Left ventricle myocardium inferior (tissue), 1 donor: ENCODE data around the gene GTSE1. TPM values are rescaled to one million over a fixed set of nuclear protein-coding genes. Genes with fewer than 3 reads are reported as not detected.

Experiments
- DNase-seq: peaks from one replicate; pipeline ENCODE4 v3.0.0-alpha.2; 2020
- H3K27ac ChIP-seq: fragments of 200-600 bp; replicated peaks from 2 replicates; pipeline ENCODE4 v1.8.0; 2021
- H3K27me3 ChIP-seq: fragments of 200-600 bp; 2 replicates; pipeline ENCODE4 v1.8.0; 2021; ENCODE audit warnings: low read depth
- H3K36me3 ChIP-seq: fragments of 200-600 bp; 2 replicates; pipeline ENCODE4 v1.8.0; 2021
- H3K4me1 ChIP-seq: fragments of 200-600 bp; 2 replicates; pipeline ENCODE4 v1.8.0; 2021
- H3K4me3 ChIP-seq: fragments of 200-600 bp; 2 replicates; pipeline ENCODE4 v1.8.0; 2021; ENCODE audit warnings: mild to moderate bottlenecking, moderate library complexity
- H3K9me3 ChIP-seq: fragments of 200-600 bp; replicated peaks from 2 replicates; pipeline ENCODE4 v1.8.0; 2021
- intact Hi-C: fragments of 100-400 bp; cut with micrococcal nuclease; formaldehyde crosslinking; loops from one replicate; pipeline ENCODE4 v1.11.0; 2022
- total RNA-seq: library from RNA; stranded (reverse); fragmentation: NEBNext Ultra II Directional; extraction: Animal tissue kit (Norgen Biotek cat#: 25700); gene quantifications from one replicate; pipeline ENCODE4 v1.2.1, GENCODE V29; 2021
- TF ChIP-seq, protein P1 (sequence below): fragments of 200-600 bp; IDR thresholded peaks from 2 replicates; pipeline ENCODE4 v1.8.0; 2021; ENCODE audit warnings: antibody characterized with exemption, mild to moderate bottlenecking, borderline replicate concordance
- donor health status: DM: no; HTN: yes; CAD: no; lungs with severe emphysema.

GTSE1 gene
- total RNA-seq, 1 donor from 2014 or later, result 0.25 TPM

DNA sequence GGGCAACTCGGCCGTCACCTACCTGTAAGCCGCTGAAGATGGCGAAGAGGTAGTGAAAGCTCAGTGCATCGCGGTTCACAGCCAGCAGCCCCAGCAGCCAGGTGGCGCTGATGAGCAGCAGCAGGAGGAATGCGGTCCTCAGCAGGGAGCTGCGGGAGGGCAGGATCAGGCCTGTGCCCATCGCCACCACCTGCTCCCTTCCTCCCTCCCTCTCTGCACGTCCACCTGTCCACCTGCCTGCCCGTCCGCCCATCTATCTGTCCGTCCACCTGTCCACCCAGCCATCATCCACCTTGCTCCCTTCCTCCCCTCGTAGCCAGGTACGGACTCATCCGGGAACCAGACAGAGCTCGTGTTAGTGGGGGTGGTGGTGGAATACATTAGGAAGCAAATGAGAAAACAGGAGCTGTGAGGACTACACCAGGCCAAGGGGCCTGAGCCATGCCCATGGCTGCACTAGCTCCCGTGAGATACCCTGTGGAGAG is 71.1 kb downstream of the GTSE1 start:
- Histone ChIP-seq H3K27me3 (peaks cover 30% of the 10 kb centered on the region), H3K9me3 (no peaks in the 10 kb centered on the region), H3K36me3 (no peaks in the 10 kb centered on the region), H3K4me3 (no peak overlapping the region), H3K27ac (no peak overlapping the region), H3K4me1 (no peaks in the 10 kb centered on the region)
- TF ChIP-seq, protein P1, sequence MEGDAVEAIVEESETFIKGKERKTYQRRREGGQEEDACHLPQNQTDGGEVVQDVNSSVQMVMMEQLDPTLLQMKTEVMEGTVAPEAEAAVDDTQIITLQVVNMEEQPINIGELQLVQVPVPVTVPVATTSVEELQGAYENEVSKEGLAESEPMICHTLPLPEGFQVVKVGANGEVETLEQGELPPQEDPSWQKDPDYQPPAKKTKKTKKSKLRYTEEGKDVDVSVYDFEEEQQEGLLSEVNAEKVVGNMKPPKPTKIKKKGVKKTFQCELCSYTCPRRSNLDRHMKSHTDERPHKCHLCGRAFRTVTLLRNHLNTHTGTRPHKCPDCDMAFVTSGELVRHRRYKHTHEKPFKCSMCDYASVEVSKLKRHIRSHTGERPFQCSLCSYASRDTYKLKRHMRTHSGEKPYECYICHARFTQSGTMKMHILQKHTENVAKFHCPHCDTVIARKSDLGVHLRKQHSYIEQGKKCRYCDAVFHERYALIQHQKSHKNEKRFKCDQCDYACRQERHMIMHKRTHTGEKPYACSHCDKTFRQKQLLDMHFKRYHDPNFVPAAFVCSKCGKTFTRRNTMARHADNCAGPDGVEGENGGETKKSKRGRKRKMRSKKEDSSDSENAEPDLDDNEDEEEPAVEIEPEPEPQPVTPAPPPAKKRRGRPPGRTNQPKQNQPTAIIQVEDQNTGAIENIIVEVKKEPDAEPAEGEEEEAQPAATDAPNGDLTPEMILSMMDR, result peak; percentile 87
- DNase-seq, result peak; percentile 50
- intact Hi-C loops, result loop anchor here (10.0 kb wide), 1 partner anchor 177 kb away; no protein-coding TSS in a partner anchor

DNA sequence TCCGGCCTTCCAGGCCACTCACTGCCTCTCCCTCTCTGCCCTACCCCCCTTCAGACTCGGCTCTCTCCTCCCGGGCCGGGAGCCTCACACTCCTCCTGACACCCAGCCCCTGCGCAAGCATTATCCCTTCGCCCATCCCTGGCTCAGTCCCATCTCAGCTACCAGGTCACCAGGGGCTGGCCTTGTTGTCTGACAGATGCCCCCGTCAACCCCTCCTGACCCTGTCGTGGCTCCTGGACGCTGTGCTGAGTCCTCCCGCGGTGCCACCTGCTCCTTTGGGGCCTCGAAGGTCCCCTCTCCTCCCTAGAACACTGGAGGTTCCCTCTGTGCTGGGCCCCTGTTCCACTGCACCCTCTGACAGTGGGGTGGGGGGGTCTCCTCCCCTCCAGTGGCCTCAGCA is 71.8 kb downstream of the GTSE1 start:
- Histone ChIP-seq H3K36me3 (no peaks in the 10 kb centered on the region), H3K27me3 (peaks cover 30% of the 10 kb centered on the region), H3K4me3 (no peak overlapping the region), H3K4me1 (no peaks in the 10 kb centered on the region), H3K9me3 (no peaks in the 10 kb centered on the region), H3K27ac (no peak overlapping the region)
- DNase-seq, result no peak
- intact Hi-C loops, result loop anchor here (10.0 kb wide), 1 partner anchor 176 kb away; no protein-coding TSS in a partner anchor
- TF ChIP-seq, protein P1, result no peak

DNA sequence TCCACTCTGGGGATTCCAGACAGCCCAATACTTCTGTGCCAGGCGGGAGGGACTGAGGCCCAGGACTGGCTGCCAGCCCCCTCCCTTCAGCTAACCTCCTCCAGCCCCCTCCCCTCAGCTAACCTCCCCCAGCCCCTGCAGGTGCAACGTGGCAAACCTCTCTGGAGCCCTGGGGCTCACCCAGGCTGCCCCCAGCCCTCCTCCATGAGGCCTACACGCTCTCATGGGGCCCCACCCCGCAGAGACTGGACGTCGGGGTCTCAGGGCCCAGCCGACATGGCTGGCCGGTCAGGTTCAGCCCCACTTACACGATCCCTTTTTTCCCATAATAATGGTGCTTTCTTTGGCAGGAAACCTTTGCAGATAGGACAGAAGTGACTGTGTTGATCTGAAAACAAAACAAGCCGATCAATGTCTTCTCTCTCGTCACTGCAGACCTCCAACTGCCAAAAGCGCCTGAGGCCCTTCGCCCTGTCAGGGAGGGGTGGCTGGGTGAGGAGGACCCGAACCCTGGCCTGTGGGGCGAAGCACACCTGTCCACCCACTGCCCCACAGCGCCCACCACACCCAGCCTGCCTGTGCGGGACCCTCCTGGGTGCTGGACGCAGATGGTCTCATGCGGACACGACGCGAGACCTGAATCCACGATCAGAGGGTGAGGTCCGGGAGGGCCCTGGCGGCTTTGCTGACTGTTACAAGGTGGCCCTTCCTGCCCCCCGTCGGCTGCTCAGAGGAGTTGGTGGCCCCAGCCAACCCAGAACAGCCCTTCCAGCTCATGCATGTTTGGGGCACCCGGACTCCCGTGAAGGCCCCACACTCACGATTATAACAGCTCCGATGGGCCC is 72.4 kb downstream of the GTSE1 start:
- intact Hi-C loops, result loop anchor here (10.0 kb wide), 1 partner anchor 176 kb away; no protein-coding TSS in a partner anchor
- Histone ChIP-seq H3K27ac (no peak overlapping the region), H3K27me3 (peaks cover 30% of the 10 kb centered on the region), H3K4me3 (no peak overlapping the region), H3K36me3 (no peaks in the 10 kb centered on the region), H3K9me3 (no peaks in the 10 kb centered on the region), H3K4me1 (no peaks in the 10 kb centered on the region)
- TF ChIP-seq, protein P1, result no peak
- no peak for DNase-seq

DNA sequence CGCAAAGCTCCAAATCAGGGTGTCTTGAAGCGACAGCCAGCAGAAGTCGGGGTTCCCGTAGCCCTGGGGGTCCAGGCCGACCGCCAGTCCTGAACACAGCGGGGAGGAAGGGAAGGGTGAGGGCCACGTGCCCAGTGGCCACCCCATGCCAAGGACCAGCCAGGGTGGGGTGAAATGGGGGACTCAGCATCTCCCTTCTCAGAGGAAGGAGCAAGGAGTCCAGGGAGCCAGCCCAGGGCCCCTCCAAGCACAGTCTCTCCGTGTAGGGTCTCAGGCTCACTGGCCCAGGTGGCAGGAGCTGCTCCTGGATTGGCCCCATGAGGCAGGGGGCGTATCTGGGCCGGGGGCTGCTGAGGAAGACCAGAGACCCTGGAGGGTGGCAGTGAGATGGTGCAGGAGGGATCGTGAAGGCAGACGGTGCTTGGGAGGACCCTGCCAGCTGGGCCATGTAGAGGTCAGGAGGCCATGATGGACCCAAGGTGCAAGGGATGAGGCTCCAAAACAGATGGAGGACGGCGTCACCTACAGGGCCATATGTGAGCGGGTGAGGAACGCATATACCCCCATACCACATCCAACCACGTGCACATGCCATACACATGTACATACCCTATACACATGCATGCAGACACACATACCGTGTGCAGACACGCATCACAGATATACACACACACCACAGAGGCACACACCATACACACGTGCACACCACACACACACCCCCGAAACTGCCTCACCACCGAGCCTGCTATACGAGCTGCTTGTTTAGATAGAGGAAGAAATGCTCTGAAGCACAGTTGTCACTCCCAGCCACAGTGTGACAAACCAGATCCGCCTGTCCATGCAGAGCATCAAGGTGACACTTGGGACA is 73.3 kb downstream of the GTSE1 start:
- Histone ChIP-seq H3K9me3 (no peaks in the 10 kb centered on the region), H3K4me3 (no peak overlapping the region), H3K27ac (no peak overlapping the region), H3K36me3 (no peaks in the 10 kb centered on the region), H3K27me3 (peaks cover 23% of the 10 kb centered on the region), H3K4me1 (no peaks in the 10 kb centered on the region)
- intact Hi-C loops, result loop anchor here (10.0 kb wide), 1 partner anchor 175 kb away; no protein-coding TSS in a partner anchor
- no peak for DNase-seq
- TF ChIP-seq, protein P1, result no peak

DNA sequence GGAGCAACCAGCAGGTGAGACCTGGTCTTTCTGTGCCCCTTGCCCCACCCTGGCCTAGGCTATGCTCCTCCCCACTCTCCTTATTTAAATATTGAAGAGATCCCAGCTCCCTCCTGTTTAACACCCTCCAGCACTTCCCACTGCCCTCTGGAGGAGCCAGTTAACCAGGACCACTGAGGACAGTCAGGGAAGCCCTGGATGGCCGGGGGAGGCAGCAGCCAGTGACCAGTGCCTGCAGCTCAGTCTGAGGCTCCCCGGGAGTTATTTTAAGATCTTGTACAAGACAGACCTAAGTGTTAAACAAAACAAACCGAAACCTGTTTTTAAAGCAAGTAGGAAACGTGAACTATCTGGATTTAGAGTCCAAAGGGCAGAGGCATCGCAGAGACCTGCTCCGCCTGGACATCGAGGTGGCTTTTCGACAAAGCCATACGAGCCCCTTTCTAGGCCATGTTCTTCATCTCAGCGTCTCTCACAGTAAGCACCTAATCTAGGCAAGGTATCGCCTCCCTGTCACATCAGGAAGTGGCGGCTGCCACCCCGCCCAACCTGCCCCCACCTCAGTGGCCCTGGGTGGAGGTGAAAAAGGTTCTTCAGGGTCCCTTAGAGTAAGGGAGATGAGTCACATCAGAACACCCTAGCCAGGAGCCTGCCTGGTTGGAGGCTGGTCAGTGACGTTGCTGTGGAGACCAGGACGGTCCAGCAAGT is 74.1 kb downstream of the GTSE1 start:
- no peak overlapping the region for H3K4me3 ChIP-seq
- TF ChIP-seq, protein P1, result no peak
- no peaks in the 10 kb centered on the region for H3K36me3 ChIP-seq
- H3K27me3 ChIP-seq, result peaks cover 18% of the 10 kb centered on the region
- peaks cover 2% of the 10 kb centered on the region for H3K9me3 ChIP-seq
- no peak for DNase-seq
- no peak overlapping the region for H3K27ac ChIP-seq
- H3K4me1 ChIP-seq, result no peaks in the 10 kb centered on the region
- intact Hi-C loops, result no loop called here
